ENCODE measurements around the gene TRIM39.
"Not testable (repeated sequence)": the region's sequence is repeated elsewhere in the genome, so short reads cannot be mapped to it uniquely, and the experiment has no call there.

TRIM39 gene

GRCh38 chr6:30326526-30327231, at the start of gene TRIM39:
Gene TRIM39, plus strand, starts transcription at chr6:30326927. Its CDS starts 2,391 bp downstream, at chr6:30329318.
- DNase-seq = peak; percentile 92

- not testable (repeated sequence) for DNase-seq
Measured at GRCh38 chr6:30280988-30281387, 45.7 kb upstream of the TRIM39 start.

- no peak for DNase-seq
Measured at GRCh38 chr6:30282522-30282921, 44.2 kb upstream of the TRIM39 start.

- DNase-seq = no peak
Measured at GRCh38 chr6:30283761-30284160, 43.0 kb upstream of the TRIM39 start.

GRCh38 chr6:30287139-30287538, 39.6 kb upstream of the TRIM39 start:
- no peak for DNase-seq

- no peak for DNase-seq
Measured at GRCh38 chr6:30295837-30296236, 30.9 kb upstream of the TRIM39 start.

- DNase-seq = no peak
Measured at GRCh38 chr6:30304002-30304401, 22.7 kb upstream of the TRIM39 start.

GRCh38 chr6:30311101-30311500, 15.6 kb upstream of the TRIM39 start:
- peak; percentile 60 for DNase-seq

- no peak for DNase-seq
Measured at GRCh38 chr6:30311671-30312070, 15.1 kb upstream of the TRIM39 start.

- no peak for DNase-seq
Measured at GRCh38 chr6:30312266-30312665, 14.5 kb upstream of the TRIM39 start.

- no peak for DNase-seq
Measured at GRCh38 chr6:30312676-30313321, 13.9 kb upstream of the TRIM39 start.

GRCh38 chr6:30315156-30315555, 11.6 kb upstream of the TRIM39 start:
- DNase-seq = no peak

- no peak for DNase-seq
Measured at GRCh38 chr6:30317913-30318589, 8.7 kb upstream of the TRIM39 start.

- no peak for DNase-seq
Measured at GRCh38 chr6:30319146-30319835, 7.4 kb upstream of the TRIM39 start.

GRCh38 chr6:30321692-30322388, 4.9 kb upstream of the TRIM39 start:
- DNase-seq = no peak

- no peak for DNase-seq
Measured at GRCh38 chr6:30322527-30323501, 3.9 kb upstream of the TRIM39 start.

- peak; percentile 61 for DNase-seq
Measured at GRCh38 chr6:30323806-30324205, 2.9 kb upstream of the TRIM39 start.

- DNase-seq = peak; percentile 88
Measured at GRCh38 chr6:30325150-30325872, 1.4 kb upstream of the TRIM39 start.

GRCh38 chr6:30325873-30326525, 728 bp upstream of the TRIM39 start:
- DNase-seq = peak; percentile 90

- DNase-seq = no peak
Measured at GRCh38 chr6:30327232-30327746, 562 bp downstream of the TRIM39 start.

Data from hematopoietic multipotent progenitor cell treated with erythropoietin and hydrocortisone succinate and interleukin-3 and kit ligand, for 6 days (in vitro differentiated cells).